Pancreas (tissue), 10 donors: ENCODE measurements around the gene SSNA1. TPM values are rescaled to one million over a fixed set of nuclear protein-coding genes. Genes with fewer than 3 reads are reported as not detected.

ENCODE experiments used
- ATAC-seq, 4 donors: fragments of 200-7000 bp; cut with Tn5 transposase; one replicate each; pipeline versions ENCODE4 v1.8.0 to v1.9.1; 2020; ENCODE audit warnings: mild to moderate bottlenecking in 4 of 4, moderate library complexity in 4 of 4
- DNase-seq, 6 donors: peaks; one replicate each; pipeline ENCODE4 v3.0.0-alpha.2; 2020
- FAIRE-seq: peaks from 2 replicates; lab custom pipeline; 2012; peaks lifted over from hg19 to GRCh38; lab: Jason Lieb, UNC
- H3K27ac ChIP-seq, 4 donors: fragments of 200-600 bp; sonication (generic); 1 replicate in 3 of 4; 2 replicates in 1 of 4; pipeline versions ENCODE4 v1.5.0 to v1.8.0; 2020
- H3K27me3 ChIP-seq, 4 donors: fragments of 200-600 bp; one replicate each; pipeline ENCODE4 v1.8.0; 2021
- H3K36me3 ChIP-seq, 3 donors: fragments of 200-600 bp; sonication (generic) in 1 of 3; one replicate each; pipeline versions ENCODE4 v1.5.0 to v1.8.0; 2020 to 2021
- H3K4me1 ChIP-seq, 3 donors: fragments of 200-600 bp; one replicate each; pipeline ENCODE4 v1.8.0; 2021
- H3K4me3 ChIP-seq, 4 donors: fragments of 200-600 bp; sonication (generic) in 2 of 4; one replicate each; pipeline versions ENCODE4 v1.5.0 to v1.8.0; 2020 to 2021
- H3K9me3 ChIP-seq, 4 donors: fragments of 200-600 bp; one replicate each; pipeline ENCODE4 v1.8.0; 2021
- CTCF ChIP-seq, 4 donors: fragments of 200-600 bp; sonication (generic) in 3 of 4; IDR thresholded peaks; one replicate each; pipeline versions ENCODE4 v1.5.0 to v1.8.0; 2021; ENCODE audit warnings: antibody characterized with exemption in 4 of 4
- WGBS, 2 donors: extraction: QIAGEN DNeasy Blood & Tissue Kit; methylation state at CpG; one replicate each; pipeline ENCODE4 v1.1.7; 2013; 5-methylcytosine and 5-hydroxymethylcytosine counted together
- intact Hi-C, 3 donors: fragments of 100-400 bp; cut with DNase I; formaldehyde crosslinking; loops; one replicate each; pipeline versions ENCODE4 v1.11.1 to v1.14.2; 2022
- polyA plus RNA-seq, 2 donors: library from polyadenylated mRNA; stranded (reverse); fragments of 200-250 nt; gene quantifications; one replicate each; pipeline ENCODE4 v1.2.3, GENCODE V29; 2013
- total RNA-seq, 6 donors: library from RNA; stranded (reverse); fragmentation: NEBNext Ultra II Directional in 4 of 6; extraction: Animal tissue kit (Norgen Biotek cat#: 25700) in 4 of 6; gene quantifications; one replicate each; pipeline versions ENCODE4 v1.2.1 to v1.2.4, GENCODE V29; 2021 to 2023
- donor health status: healthy with polysubstance abuse.
- donor health status: DM: no; HTN: no; CAD: no; lungs with moderate emphysema.
- donor health status: DM: no; HTN: no; CAD: no.
- donor health status: control.
- donor health status: control.
- donor health status: Bipolar disorder and iron deficiency.
- donor health status: DM: yes; HTN: yes; CAD: no.
- donor health status: DM: no; HTN: no; CAD: no.
- donor health status: DM: no; HTN: no; CAD: no.
- donor health status: DM: yes; HTN: yes; CAD: no.

The SSNA1 gene
- total and polyA plus RNA-seq, 8 donors, result 30.8 to 81.0 (median 41.1) TPM

GRCh38 chr9:137205126-137206069 is 16.9 kb downstream of the SSNA1 start, which contains the start of the genes NDOR1 and TMEM203:
TSS of gene NDOR1 (plus strand) at chr9:137205700. CDS start at chr9:137205778, 78 bp downstream.
TSS of gene TMEM203 (minus strand) at chr9:137205648. CDS start at chr9:137205414, 234 bp downstream.
- intact Hi-C loops, result no loop called here
- no peak for FAIRE-seq

GRCh38 chr9:137206602-137207001 is 18.1 kb downstream of the SSNA1 start:
- Histone ChIP-seq H3K36me3 (no peaks in the 10 kb centered on the region), H3K4me3 (peak overlapping the region in 1 of 4 donors; percentile 65), H3K27ac (no peak overlapping the region), H3K27me3 (no peaks in the 10 kb centered on the region), H3K4me1 (peaks cover 19 to 32% (median 19%) of the 10 kb centered on the region in 3 donors), H3K9me3 (no peaks in the 10 kb centered on the region)
- DNase-seq (no peak), ATAC-seq (no peak), FAIRE-seq (no peak)
- WGBS, 2 donors, result 40 to 41% methylated on average over 7 of the region's 7 CpGs
- intact Hi-C loops, result no loop called here
- no peak for TF ChIP-seq CTCF (IDR thresholded peaks at IDR 0.05)

More at GRCh38 chr9:137205126-137206069, 16.9 kb downstream of the SSNA1 start, which contains the start of the genes NDOR1 and TMEM203:
- Histone ChIP-seq H3K9me3 (no peaks in the 10 kb centered on the region), H3K36me3 (no peaks in the 10 kb centered on the region), H3K27me3 (no peaks in the 10 kb centered on the region), H3K4me1 (peaks cover 19 to 38% (median 22%) of the 10 kb centered on the region in 3 donors), H3K27ac (peak within 1 kb of the TSS; percentile 74 to 88 (median 81)), H3K4me3 (peak within 1 kb of the TSS; percentile 65 to 97 (median 88))
- no peak for TF ChIP-seq CTCF (IDR thresholded peaks at IDR 0.05)
- DNase-seq (peak; percentile 86 to 99 (median 92)), ATAC-seq (peak; percentile 57 to 78 (median 66))
- 0% methylated on average over 60 to 98 of the region's 98 CpGs for WGBS, 2 donors

DNA sequence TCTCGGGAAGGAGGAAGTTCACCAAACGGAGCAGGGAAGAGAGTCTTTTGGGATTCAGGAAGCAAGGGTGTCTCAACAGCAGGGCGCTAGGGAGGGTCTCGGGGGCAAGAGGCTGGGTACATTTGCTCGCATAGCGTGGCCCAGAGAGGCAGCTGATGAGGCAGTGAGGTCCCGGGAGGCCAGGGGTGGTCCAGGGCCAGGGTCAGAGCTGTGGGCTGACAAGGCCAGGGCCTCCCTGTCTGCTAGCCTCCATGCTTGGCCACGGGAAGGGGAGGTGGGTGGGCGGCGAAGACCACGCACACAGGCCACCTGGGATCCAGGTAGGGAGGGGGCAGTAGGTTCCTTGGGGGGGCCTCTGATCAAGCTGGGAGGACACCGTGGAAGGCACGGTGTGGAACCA is 23.1 kb downstream of the SSNA1 start:
- H3K36me3 ChIP-seq, result no peaks in the 10 kb centered on the region
- ATAC-seq (no peak), DNase-seq (peak in 1 of 6 donors; percentile 58), FAIRE-seq (no peak)
- no peak overlapping the region for H3K4me3 ChIP-seq
- no peaks in the 10 kb centered on the region for H3K9me3 ChIP-seq
- intact Hi-C loops, result no loop called here
- no peak for TF ChIP-seq CTCF (IDR thresholded peaks at IDR 0.05)
- 87 to 88% methylated on average over 13 of the region's 13 CpGs for WGBS, 2 donors
- H3K4me1 ChIP-seq, result peaks cover 3 to 5% (median 3%) of the 10 kb centered on the region in 3 donors
- H3K27ac ChIP-seq, result no peak overlapping the region
- no peaks in the 10 kb centered on the region for H3K27me3 ChIP-seq

- Histone ChIP-seq H3K4me3 (no peak overlapping the region), H3K4me1 (no peaks in the 10 kb centered on the region), H3K27ac (no peak overlapping the region), H3K27me3 (no peaks in the 10 kb centered on the region), H3K9me3 (no peaks in the 10 kb centered on the region), H3K36me3 (no peaks in the 10 kb centered on the region)
- intact Hi-C loops, result no loop called here
- TF ChIP-seq CTCF (IDR thresholded peaks at IDR 0.05), result no peak
- FAIRE-seq (no peak), DNase-seq (peak in 1 of 6 donors; percentile 33), ATAC-seq (no peak)
- WGBS, 2 donors, result 81 to 86% methylated on average over 21 of the region's 21 CpGs
These were observed 24.0 kb downstream of the SSNA1 start for GRCh38 chr9:137212520-137212919.
